Mucosa of descending colon (tissue), 3 donors: ENCODE results near the gene SLC4A2. TPM values are rescaled to one million over a fixed set of nuclear protein-coding genes. Genes with fewer than 3 reads are reported as not detected.
A peak's percentile ranks its signal among the peaks of the same experiment; 100 is the strongest.

Source experiments
- ATAC-seq: fragments of 200-7000 bp; cut with Tn5 transposase; one replicate; pipeline ENCODE4 v1.9.1; 2020; ENCODE audit warnings: mild to moderate bottlenecking, moderate library complexity
- DNase-seq, 3 donors: peaks; one replicate each; pipeline ENCODE4 v3.0.0-alpha.2; 2020
- H3K36me3 ChIP-seq: fragments of 200-600 bp; one replicate; pipeline ENCODE4 v1.8.0; 2021; ENCODE audit warnings: low read depth, mild to moderate bottlenecking
- H3K4me1 ChIP-seq: fragments of 200-600 bp; one replicate; pipeline ENCODE4 v1.8.0; 2021; ENCODE audit warnings: low read depth, mild to moderate bottlenecking
- H3K4me3 ChIP-seq: fragments of 200-600 bp; one replicate; pipeline ENCODE4 v1.8.0; 2021; ENCODE audit warnings: mild to moderate bottlenecking
- H3K9me3 ChIP-seq: fragments of 200-600 bp; one replicate; pipeline ENCODE4 v1.8.0; 2021; ENCODE audit warnings: mild to moderate bottlenecking
- CTCF ChIP-seq: fragments of 200-600 bp; IDR thresholded peaks from one replicate; pipeline ENCODE4 v1.8.0; 2022; ENCODE audit warnings: antibody characterized with exemption, mild to moderate bottlenecking
- intact Hi-C, 2 donors: fragments of 100-400 bp; cut with DNase I in 1 of 2; cut with micrococcal nuclease in 1 of 2; formaldehyde crosslinking; loops; one replicate each; pipeline versions ENCODE4 v1.11.0 to v1.11.1; 2022; cut with DNase I, micrococcal nuclease
- total RNA-seq, 3 donors: library from RNA; stranded (reverse); fragmentation: NEBNext Ultra II Directional in 2 of 3; extraction: Animal tissue kit (Norgen Biotek cat#: 25700) in 2 of 3; gene quantifications; one replicate each; pipeline versions ENCODE4 v1.2.1 to v1.2.4, GENCODE V29; 2021 to 2023
- donor health status: DM: no; HTN: no; CAD: no; lungs with moderate emphysema.
- donor health status: DM: no; HTN: no; CAD: no.
- donor health status: DM: no; HTN: yes; CAD: no.

The SLC4A2 gene
- total RNA-seq, 3 donors from 2014 or later, result 82.2 to 168 (median 89.5) TPM

- H3K36me3 ChIP-seq, result no peaks in the 10 kb centered on the region
- ATAC-seq, result peak; percentile 39
Observed at GRCh38 chr7:151083071-151083823, 23.9 kb downstream of the SLC4A2 start, which contains the start of gene TMUB1. TMUB1 (minus strand) TSS chr7:151083493; CDS start chr7:151082563, 930 bp downstream.

GRCh38 chr7:151083824-151084160, 24.4 kb downstream of the SLC4A2 start:
- H3K9me3 ChIP-seq, result no peaks in the 10 kb centered on the region
- intact Hi-C loops, result no loop called here
- ATAC-seq (no peak), DNase-seq (no peak)
- H3K4me3 ChIP-seq, result no peak overlapping the region
- H3K4me1 ChIP-seq, result peaks cover 46% of the 10 kb centered on the region
- TF ChIP-seq CTCF, result no peak
- H3K36me3 ChIP-seq, result no peaks in the 10 kb centered on the region

More at GRCh38 chr7:151083071-151083823, 23.9 kb downstream of the SLC4A2 start, which contains the start of gene TMUB1:
- DNase-seq, result peak; percentile 84 to 92 (median 88)
- Histone ChIP-seq H3K4me3 (peak within 1 kb of the TSS; percentile 81), H3K4me1 (peaks cover 40% of the 10 kb centered on the region), H3K9me3 (no peaks in the 10 kb centered on the region)
- TF ChIP-seq CTCF, result no peak
- intact Hi-C loops, result no loop called here

GRCh38 chr7:151085329-151085690, 25.9 kb downstream of the SLC4A2 start:
- ATAC-seq (no peak), DNase-seq (peak in 1 of 3 donors; percentile 27)
- H3K9me3 ChIP-seq, result no peaks in the 10 kb centered on the region
- intact Hi-C loops, result no loop called here
- no peak overlapping the region for H3K4me3 ChIP-seq
- TF ChIP-seq CTCF, result no peak
- peaks cover 44% of the 10 kb centered on the region for H3K4me1 ChIP-seq
- no peaks in the 10 kb centered on the region for H3K36me3 ChIP-seq

GRCh38 chr7:151085691-151086620, 26.6 kb downstream of the SLC4A2 start, which contains the start of gene AGAP3:
AGAP3 (plus strand) TSS chr7:151086475; CDS start chr7:151086742, 267 bp downstream.
- H3K4me1 ChIP-seq, result peaks cover 43% of the 10 kb centered on the region
- TF ChIP-seq CTCF, result no peak
- peak; percentile 61 for ATAC-seq
- no peaks in the 10 kb centered on the region for H3K9me3 ChIP-seq
- DNase-seq, result peak; percentile 87 to 93 (median 91)
- H3K4me3 ChIP-seq, result peak within 1 kb of the TSS; percentile 32
- intact Hi-C loops, result no loop called here
- no peaks in the 10 kb centered on the region for H3K36me3 ChIP-seq

GRCh38 chr7:151086802-151087244, 27.4 kb downstream of the SLC4A2 start:
- intact Hi-C loops, result no loop called here
- H3K4me1 ChIP-seq, result peaks cover 35% of the 10 kb centered on the region
- DNase-seq (peak in 1 of 3 donors; percentile 38), ATAC-seq (no peak)
- no peak for TF ChIP-seq CTCF
- H3K9me3 ChIP-seq, result no peaks in the 10 kb centered on the region
- H3K36me3 ChIP-seq, result no peaks in the 10 kb centered on the region
- peak overlapping the region; percentile 32 for H3K4me3 ChIP-seq
